ENCODE results near the gene CDH12. TPM values are rescaled to one million over a fixed set of nuclear protein-coding genes. Genes with fewer than 3 reads are reported as not detected.

The CDH12 gene
- total and polyA plus RNA-seq, 4 donors: 0.02 to 3.7 (median 0.31) TPM; not detected in 1

DNA sequence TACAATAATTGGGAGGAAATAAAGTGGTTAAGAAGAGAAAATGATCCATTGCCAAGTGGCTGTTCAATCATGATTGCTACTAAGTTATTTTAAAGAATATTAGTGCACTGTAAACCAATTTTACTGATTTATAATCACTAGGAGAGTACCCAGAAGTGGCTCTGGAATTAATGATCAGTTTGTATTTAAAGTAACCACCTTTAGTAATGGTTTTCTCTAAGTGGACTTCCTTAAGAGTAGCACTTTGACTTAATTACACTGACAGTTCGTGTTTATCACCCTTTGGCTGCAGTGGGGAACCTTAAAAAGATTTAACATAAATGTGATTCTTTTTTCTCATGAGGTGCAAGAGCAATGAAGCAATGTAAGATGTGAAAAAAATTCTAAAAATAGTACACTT is 310.8 kb downstream of the CDH12 start:
- Histone ChIP-seq H3K4me1 (ENCODE audit: control insufficient read depth in 5 of 5, insufficient read depth in 5 of 5, low read length in 5 of 5) (no peaks in the 10 kb centered on the region), H3K9ac (ENCODE audit: insufficient read depth in 1 of 2, low read length in 2 of 2) (no peak overlapping the region), H3K36me3 (ENCODE audit: control insufficient read depth in 4 of 4, insufficient read depth in 4 of 4, low read length in 4 of 4) (no peaks in the 10 kb centered on the region), H3K9me3 (ENCODE audit: control insufficient read depth in 4 of 4, insufficient read depth in 3 of 4, low read length in 3 of 4) (peaks cover 0 to 6% (median 0%) of the 10 kb centered on the region in 4 donors), H3K27me3 (ENCODE audit: control insufficient read depth in 3 of 3, insufficient read depth in 3 of 3, low read length in 2 of 3) (no peaks in the 10 kb centered on the region), H3K4me3 (no peak overlapping the region), H3K27ac (ENCODE audit: low read depth in 1 of 2, low read length in 1 of 2) (no peak overlapping the region)
- ATAC-seq (ENCODE audit: insufficient read depth, low FRiP score) (no peak), DNase-seq (no peak)
- WGBS, 2 donors: 57 to 68% methylated on average over 1 of the region's 1 CpG
- TF ChIP-seq, protein P1, sequence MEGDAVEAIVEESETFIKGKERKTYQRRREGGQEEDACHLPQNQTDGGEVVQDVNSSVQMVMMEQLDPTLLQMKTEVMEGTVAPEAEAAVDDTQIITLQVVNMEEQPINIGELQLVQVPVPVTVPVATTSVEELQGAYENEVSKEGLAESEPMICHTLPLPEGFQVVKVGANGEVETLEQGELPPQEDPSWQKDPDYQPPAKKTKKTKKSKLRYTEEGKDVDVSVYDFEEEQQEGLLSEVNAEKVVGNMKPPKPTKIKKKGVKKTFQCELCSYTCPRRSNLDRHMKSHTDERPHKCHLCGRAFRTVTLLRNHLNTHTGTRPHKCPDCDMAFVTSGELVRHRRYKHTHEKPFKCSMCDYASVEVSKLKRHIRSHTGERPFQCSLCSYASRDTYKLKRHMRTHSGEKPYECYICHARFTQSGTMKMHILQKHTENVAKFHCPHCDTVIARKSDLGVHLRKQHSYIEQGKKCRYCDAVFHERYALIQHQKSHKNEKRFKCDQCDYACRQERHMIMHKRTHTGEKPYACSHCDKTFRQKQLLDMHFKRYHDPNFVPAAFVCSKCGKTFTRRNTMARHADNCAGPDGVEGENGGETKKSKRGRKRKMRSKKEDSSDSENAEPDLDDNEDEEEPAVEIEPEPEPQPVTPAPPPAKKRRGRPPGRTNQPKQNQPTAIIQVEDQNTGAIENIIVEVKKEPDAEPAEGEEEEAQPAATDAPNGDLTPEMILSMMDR (IDR thresholded peaks at IDR 0.05; ENCODE audit: control extremely low read depth, extremely low read depth): no peak

GRCh38 chr5:22541037-22541436 is 312.1 kb downstream of the CDH12 start:
- Histone ChIP-seq H3K27me3 (ENCODE audit: control insufficient read depth in 3 of 3, insufficient read depth in 3 of 3, low read length in 2 of 3) (no peaks in the 10 kb centered on the region), H3K36me3 (ENCODE audit: control insufficient read depth in 4 of 4, insufficient read depth in 4 of 4, low read length in 4 of 4) (no peaks in the 10 kb centered on the region), H3K4me3 (no peak overlapping the region), H3K4me1 (ENCODE audit: control insufficient read depth in 5 of 5, insufficient read depth in 5 of 5, low read length in 5 of 5) (no peaks in the 10 kb centered on the region), H3K9me3 (ENCODE audit: control insufficient read depth in 4 of 4, insufficient read depth in 3 of 4, low read length in 3 of 4) (peaks cover 0 to 6% (median 0%) of the 10 kb centered on the region in 4 donors), H3K9ac (ENCODE audit: insufficient read depth in 1 of 2, low read length in 2 of 2) (no peak overlapping the region), H3K27ac (ENCODE audit: low read depth in 1 of 2, low read length in 1 of 2) (no peak overlapping the region)
- TF ChIP-seq, protein P1 (IDR thresholded peaks at IDR 0.05; ENCODE audit: control extremely low read depth, extremely low read depth): no peak
- DNase-seq (peak in 1 of 3 donors; percentile 11), ATAC-seq (ENCODE audit: insufficient read depth, low FRiP score) (no peak)
- 49 to 63% methylated on average over 1 of the region's 1 CpG for WGBS, 2 donors

DNA sequence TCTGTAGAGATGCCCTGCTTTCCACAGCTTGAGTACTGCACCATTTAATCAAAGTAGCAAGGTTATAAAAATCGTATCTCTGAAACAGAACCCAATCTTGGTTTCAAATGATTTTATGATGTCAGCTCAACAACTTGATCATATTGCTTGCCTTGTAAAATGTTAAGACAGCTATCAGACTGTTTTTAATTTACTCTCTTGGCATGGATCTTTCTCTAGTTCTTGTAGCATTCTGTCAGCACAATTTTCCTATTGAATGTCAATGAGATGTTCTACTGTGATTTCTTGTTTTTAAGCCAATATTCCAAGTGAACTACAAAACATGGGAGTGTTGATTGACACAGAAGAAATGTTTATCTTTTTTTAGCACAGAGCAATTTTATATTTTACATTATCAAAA is 313.4 kb downstream of the CDH12 start:
- no peak overlapping the region for H3K9ac ChIP-seq (ENCODE audit: insufficient read depth in 1 of 2, low read length in 2 of 2)
- H3K27me3 ChIP-seq (ENCODE audit: control insufficient read depth in 3 of 3, insufficient read depth in 3 of 3, low read length in 2 of 3): no peaks in the 10 kb centered on the region
- TF ChIP-seq, protein P1 (IDR thresholded peaks at IDR 0.05; ENCODE audit: control extremely low read depth, extremely low read depth): no peak
- H3K36me3 ChIP-seq (ENCODE audit: control insufficient read depth in 4 of 4, insufficient read depth in 4 of 4, low read length in 4 of 4): no peaks in the 10 kb centered on the region
- H3K27ac ChIP-seq (ENCODE audit: low read depth in 1 of 2, low read length in 1 of 2): no peak overlapping the region
- WGBS, 2 donors: 73 to 90% methylated on average over 1 of the region's 1 CpG
- ATAC-seq (ENCODE audit: insufficient read depth, low FRiP score): no peak
- H3K9me3 ChIP-seq (ENCODE audit: control insufficient read depth in 4 of 4, insufficient read depth in 3 of 4, low read length in 3 of 4): peaks cover 0 to 6% (median 0%) of the 10 kb centered on the region in 4 donors
- no peak for DNase-seq
- H3K4me3 ChIP-seq: no peak overlapping the region
- H3K4me1 ChIP-seq (ENCODE audit: control insufficient read depth in 5 of 5, insufficient read depth in 5 of 5, low read length in 5 of 5): no peaks in the 10 kb centered on the region

- Histone ChIP-seq H3K27ac (ENCODE audit: low read depth in 1 of 2, low read length in 1 of 2) (no peak overlapping the region), H3K4me1 (ENCODE audit: control insufficient read depth in 5 of 5, insufficient read depth in 5 of 5, low read length in 5 of 5) (no peaks in the 10 kb centered on the region), H3K9me3 (ENCODE audit: control insufficient read depth in 4 of 4, insufficient read depth in 3 of 4, low read length in 3 of 4) (no peaks in the 10 kb centered on the region), H3K4me3 (no peak overlapping the region), H3K27me3 (ENCODE audit: control insufficient read depth in 3 of 3, insufficient read depth in 3 of 3, low read length in 2 of 3) (no peaks in the 10 kb centered on the region), H3K9ac (ENCODE audit: insufficient read depth in 1 of 2, low read length in 2 of 2) (no peak overlapping the region), H3K36me3 (ENCODE audit: control insufficient read depth in 4 of 4, insufficient read depth in 4 of 4, low read length in 4 of 4) (no peaks in the 10 kb centered on the region)
- DNase-seq: no peak
- TF ChIP-seq, protein P1 (IDR thresholded peaks at IDR 0.05; ENCODE audit: control extremely low read depth, extremely low read depth): no peak
- ATAC-seq (ENCODE audit: insufficient read depth, low FRiP score): no peak
- WGBS, 2 donors: 76 to 84% methylated on average over 4 of the region's 4 CpGs
Measured at GRCh38 chr5:22531986-22532385, 321.2 kb downstream of the CDH12 start.

Measured in lung (tissue), 12 donors.